ENCODE results near the gene MGST1.

- no peak for TF ChIP-seq POLR2A (IDR thresholded peaks at IDR 0.05; ENCODE audit: low read depth, low read length)
- TF ChIP-seq TAF1 (IDR thresholded peaks at IDR 0.05; ENCODE audit: low read depth, low read length), result no peak
These were observed 22.0 kb upstream of the MGST1 start for GRCh38 chr12:16325426-16325825.

All from GM12891 (cell line).